Glomerular endothelial cell (primary cell): ENCODE measurements around the gene TSPAN4. TPM values are rescaled to one million over a fixed set of nuclear protein-coding genes. Genes with fewer than 3 reads are reported as not detected.

Experiments used
- DNase-seq: peaks from one replicate; pipeline ENCODE4 v3.0.0-alpha.2; 2011; ENCODE audit warnings: low read depth, low spot score; ENCODE audit errors: extremely low read depth
- total RNA-seq: library from RNA; depleted of rRNA; stranded (reverse); fragments of >200 nt; gene quantifications from 2 replicates; pipeline ENCODE4 v1.2.3, GENCODE V29; 2015

The TSPAN4 gene
- total RNA-seq, 1 donor from 2014 or later: 134 TPM

DNA sequence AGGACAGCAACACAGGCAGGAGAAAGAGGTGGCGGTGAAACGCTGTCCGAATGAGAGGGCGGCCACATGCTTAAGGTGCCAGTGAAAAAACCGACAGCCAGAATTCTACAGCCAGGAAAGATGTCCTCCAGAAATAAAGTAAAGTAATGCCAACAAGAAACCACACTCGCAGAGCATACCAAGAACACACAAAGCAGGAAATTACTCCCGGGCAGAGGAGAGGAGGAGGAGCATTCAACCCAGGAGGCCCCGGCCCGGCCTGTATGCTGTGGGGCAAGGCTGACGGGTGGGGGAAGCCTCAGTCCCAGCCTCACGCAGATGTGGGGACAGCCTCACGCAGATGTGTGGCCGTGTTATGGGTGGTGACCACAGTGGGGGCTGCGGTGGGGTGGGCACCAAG lies 39.9 kb downstream of the TSPAN4 start:
- DNase-seq: no peak

DNA sequence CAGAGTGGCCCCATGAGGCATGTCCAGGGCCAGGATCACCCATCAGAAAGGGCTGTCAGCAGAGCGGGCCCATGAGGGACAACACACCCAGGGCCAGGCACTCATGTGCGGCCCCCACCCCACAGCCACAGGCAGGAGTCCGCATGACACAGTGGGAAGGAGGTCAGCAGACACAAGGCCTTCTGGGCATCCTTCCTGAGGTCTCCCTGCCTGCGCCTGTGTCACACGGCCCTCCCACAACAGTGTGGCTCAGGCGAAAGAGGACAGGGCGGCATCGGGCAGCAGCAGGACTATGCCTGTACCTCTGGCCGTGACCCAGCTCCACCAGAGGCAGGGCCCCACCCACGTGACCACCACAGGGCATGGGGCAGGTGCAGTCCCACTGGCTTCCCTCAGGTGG lies 40.9 kb downstream of the TSPAN4 start:
- DNase-seq: no peak

DNA sequence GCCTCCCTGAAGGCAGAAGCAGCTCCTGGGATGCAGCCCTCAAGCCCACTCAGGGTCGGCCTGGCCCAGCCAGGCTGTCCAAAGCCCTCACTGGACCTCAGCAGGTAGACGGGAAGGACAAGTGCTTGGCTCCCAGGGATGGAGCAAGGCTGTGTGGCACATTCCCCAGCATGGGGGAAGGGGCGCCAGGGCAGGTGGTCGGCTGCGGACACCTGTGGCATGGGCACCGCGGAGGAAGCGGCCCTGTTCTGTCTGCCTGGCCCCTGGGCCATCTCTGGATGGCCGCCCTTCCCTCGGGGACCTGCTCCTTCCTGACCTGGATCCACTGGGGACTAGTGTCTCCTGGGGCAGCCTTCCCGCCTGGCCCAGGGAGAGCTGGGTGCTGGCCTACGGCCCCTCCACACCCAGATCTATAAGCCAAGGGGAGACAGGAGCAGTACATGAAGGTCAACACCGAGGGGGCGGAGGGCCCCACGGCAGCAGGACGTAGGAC lies 42.0 kb downstream of the TSPAN4 start:
- no peak for DNase-seq

DNA sequence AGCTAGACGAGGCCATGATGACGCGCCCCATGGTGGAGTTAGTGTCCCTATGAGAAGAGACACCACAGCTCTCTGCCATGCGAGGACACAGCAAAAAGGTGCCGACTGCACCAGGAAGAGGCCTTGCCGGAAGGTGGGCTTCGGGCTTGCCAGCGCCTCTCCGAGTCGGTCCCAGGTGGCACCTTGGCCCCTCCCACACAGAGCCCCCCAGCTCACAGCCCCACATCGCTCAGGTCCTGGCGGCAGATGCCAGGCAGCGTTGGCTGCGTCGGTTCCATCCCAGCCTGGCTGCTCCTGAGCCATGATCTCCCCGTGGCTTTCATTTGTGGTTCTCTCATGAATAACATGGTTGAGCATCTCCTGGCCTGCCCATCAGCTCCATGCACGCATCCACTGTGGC lies 43.9 kb downstream of the TSPAN4 start:
- DNase-seq: no peak

DNA sequence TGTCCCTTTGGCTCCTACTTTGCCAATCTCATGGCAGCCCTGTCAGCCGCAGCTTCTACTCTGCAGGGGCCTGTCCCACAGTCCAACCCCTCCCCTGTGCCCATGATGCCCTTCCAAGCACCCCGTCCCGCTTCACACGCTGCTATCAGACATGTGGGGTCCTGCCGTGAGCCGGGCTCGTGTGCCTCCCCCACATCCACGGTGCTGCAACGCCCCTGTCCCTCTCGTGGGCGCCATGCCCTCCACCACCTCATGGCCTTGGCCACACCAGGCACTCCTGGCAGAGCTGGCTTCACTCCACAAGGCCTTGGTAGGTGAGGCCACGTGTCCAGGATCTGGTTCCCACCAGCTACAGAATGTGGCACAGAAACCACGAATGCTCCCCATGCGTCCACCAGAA lies 44.9 kb downstream of the TSPAN4 start:
- DNase-seq: no peak

DNA sequence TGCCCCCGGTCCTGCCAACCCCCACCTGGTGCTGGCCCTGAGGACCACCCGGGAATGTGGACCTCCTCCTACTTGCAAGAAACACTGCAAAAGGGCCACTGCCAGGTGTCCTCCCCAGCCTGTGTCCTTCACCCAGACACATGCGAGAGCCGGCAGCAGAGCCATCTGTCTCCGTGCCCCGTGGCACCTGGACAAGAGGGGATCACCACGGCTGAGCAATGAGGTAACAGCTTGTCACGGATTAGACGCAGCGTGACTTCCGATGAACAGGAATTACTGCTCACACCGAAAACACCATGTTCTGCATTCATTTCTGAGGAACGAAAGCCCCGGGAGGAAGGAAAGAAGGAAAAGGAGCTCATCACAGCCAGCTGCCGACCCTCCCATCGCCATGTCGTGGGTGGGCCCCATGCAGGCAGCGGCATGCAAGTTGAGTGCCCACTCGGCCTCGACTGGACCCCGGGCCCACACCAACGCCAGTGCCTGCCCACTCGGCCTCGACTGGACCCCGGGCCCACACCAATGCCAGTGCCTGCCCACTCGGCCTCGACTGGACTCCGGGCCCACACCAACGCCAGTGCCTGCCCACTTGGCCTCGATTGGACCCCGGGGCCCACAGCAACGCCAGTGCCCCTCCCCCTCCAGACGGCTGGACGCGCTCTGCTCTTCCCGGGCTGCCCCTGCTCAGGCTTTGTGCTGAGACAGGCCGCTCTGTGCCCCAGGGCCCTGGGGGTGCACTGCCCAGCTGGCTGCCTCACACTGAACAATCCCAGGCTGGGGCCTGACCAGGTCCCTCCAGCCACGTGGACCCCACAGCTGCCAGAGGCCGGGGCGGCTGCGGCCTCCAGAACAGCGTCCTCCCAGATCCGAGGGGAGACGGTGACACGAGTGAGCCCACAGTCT lies 45.9 kb downstream of the TSPAN4 start:
- no peak for DNase-seq

DNA sequence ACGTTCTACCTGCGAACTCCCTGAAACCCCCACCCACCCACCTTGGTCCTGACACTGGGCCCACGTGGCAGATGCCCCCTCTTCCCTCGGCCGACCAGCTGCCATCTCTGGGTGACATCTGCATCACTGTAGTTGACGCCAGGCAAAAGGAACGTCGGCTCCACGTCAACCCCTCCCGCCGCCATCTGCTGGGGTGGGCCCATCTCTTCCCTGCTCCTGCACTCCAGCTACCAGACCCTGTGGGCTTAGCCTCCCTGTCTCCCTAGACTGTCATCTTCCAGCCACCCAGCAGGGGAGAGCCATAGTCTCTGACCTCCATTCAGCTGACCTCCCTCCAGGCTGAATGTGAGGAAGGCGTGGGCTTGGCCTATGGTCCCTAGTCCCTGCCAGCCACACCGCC lies 46.6 kb downstream of the TSPAN4 start:
- DNase-seq: no peak

DNA sequence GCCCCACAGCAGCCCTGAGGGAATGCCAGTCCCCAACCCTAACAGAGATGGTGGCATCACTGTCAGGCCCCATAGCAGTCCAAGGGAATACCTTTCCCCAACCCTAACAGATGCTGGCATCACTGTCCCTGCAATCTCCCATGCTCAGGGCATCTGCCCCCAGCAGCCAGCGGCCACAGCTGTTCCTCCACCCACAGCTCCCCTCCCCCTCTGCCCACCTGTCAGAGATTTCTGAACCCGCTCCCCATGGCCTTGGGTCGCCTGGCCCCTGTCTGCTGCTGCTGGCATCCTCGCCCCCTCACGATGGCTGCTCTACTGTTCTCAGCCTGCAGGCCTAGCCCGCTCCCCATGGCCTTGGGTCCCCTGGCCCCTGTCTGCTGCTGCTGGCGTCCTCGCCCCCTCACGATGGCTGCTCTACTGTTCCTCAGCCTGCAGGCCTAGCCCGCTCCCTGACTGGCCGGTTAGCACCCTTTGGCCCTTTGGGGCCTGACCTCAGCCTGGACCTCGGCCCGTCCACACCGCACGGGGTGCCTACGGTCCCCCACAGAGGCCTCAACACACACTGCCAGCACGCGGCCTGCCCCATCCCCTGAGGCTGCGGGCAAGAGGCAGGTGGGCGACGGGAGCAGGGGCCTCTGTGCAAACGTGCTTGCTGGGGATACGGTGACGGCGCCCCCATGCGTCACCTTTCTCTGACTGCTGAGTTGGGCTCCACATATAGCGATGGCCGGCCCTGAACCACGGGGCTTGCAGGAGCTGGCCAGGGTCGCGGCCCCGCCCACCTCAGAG lies 47.2 kb downstream of the TSPAN4 start:
- no peak for DNase-seq

DNA sequence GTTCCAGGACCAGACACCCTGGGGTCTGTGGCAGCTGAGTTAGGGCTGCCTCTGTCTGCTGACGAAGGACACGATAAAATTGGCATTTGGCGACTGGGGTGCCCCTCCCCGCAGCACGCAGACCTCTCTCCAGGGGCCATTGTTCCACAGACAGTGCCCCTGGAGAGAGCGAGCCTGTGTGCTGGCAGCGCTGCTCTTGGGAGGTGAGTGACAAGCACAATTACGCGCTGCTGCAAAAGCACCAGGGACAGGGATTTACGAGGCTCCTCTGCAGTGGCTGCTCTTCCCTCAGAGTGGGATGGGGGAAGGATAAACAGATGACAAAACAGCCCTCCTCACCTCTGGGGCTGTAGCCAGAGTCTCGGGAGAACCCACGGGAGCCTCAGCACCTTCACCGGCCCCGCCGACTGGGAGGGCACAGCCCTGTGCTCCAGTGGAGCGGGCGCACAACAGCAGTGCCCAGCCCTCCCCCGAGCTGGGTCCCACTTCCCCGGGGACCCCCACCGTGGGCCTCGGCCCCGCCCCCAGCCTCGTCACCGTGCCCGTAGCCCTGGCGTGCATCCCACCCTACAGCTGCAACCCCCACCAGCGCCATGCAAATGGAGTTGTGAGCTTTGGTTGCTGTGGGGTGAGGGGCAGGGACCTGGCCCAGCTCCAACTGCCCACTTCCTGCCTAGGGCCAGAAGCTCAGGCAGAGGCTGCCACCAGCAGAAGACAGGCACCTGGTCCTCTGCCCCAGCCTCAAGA lies 48.3 kb downstream of the TSPAN4 start:
- DNase-seq: no peak

DNA sequence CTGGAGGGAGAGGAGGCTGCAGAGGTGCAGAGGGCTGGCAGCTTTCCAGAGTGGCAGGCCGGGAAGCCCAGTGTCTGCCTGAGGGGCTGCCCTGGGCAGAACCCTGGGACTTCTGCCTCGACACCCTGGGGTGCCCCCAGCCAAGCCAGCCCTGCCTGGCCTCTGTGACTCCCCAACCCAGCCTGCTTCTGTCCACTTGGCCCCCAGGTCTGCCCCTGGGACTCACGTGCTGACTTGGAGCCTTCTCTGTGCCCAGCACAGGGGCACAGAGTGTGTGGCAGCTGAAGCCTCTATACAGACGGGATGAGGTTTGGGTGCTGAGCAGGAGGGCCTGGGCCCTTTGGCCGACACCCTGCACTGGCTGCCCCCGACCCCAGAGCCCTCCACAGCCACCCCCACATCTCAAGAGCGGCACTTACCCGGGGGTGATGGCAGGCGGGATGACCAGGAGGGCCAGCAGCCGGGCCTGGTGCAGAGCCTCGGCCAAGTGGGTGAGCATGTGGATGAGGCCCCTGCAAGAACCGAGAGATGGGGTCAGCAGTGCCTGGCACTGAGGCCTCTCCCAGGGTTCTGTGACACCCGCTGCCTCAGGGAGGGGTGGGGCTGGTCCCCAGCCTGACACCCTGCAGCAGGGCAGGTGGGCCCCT lies 50.5 kb downstream of the TSPAN4 start:
- no peak for DNase-seq

DNA sequence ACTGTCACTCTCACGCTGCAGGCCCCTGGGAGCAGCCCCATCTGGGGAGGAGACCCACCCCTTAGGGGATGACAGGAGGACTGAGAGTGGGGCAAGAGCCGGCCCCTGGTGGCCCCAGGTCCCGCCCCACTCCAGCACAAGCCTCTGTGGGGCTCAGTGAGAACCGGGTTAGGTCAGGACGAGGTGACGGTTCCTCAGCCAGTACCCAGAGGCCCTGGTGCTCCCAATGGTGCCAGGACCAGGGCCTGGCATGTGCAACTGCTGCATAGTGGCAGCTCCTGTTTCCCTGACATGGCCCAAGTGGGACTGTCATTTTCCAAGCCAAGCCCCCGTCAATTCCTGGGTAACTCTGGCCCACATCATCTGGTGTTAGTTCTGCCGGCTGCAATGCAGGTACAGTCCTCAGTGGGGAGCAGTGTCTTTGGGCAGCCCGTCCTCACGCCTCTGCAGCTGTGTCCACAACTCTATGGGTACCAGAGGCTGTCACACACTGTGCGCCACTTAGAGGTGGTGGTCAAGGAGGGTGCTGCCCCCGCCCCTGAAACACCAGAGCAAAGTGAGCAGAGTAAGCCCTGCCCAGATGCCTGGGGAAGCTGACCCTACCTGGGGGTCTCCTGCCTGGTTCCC lies 52.0 kb downstream of the TSPAN4 start:
- DNase-seq: no peak

DNA sequence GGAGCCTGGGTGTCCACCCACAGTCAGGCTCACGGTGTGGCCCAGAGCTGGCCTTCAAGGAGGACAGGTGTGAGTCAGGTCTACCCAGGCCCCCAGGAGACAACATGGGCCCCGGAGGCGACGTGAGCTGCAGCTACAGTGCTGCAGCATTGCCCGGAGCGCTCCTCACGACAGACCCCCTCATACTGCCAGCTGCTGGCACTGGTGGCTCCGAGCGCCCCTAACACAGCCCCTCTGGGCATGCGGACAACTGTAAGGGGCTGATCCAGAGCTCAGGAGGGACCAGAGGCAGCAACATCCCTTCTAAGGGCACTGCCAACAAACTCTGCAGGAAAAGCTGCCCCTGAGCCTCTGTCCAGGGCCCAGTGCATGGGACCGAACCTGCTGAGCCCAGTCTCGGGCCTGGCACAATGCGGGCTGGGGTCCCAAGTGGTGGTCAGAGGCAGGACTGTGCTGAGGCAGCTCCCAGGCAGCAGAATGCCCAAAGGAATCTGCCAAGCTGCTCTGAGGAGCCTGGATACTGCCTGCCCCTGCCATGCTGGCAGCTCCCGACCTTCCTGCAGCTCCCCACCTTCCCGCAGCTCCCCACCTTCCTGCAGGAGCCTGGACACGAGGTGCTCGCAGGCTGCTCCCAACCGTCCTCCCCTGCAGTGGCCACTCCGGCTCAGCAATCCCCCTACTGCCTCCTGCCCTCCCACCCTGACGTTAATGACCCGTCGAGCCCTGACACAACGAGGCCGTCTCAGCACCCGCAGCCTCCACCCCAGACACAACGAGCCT lies 52.9 kb downstream of the TSPAN4 start:
- no peak for DNase-seq

DNA sequence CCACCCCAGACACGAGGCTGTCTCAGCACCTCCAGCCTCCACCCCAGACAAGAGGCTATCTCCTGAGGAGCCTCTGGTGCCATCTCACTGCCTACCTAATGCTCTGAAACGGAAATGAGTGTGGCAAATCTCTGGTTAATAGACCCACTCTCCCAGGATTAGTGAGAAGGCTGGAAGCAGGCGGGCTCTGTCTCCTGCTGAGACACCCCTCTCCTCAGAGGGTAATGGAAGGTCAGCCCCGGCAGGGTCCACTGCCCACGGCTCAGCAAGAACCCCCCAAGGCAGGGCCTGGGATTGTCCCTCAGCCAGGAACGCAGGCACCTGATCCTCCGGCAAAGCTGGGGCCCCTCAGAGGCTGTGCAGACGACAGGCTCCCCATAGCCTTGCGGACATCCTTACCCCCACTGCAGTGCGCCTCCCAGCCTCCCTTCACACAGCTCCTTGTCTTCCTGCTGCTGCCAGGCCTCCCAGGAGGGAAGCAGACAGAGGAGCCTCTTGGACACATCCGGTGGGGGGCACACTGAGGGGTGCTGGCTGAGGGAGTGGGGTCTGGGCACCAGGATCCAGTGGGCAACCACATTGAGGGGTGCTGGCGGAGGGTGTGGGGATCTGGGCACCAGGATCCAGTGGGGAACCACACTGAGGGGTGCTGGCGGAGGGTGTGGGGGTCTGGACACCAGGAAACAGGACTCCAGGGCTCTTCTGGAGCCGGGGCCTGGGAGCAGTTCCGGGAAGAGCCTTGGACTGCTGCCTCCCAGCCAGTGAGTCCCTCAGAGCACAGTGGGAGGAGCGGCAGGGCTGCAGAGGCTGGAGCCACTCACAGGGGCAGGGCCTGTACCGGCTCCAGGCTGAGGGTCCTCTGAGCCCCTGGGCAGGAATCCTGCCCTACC lies 54.8 kb downstream of the TSPAN4 start:
- no peak for DNase-seq

DNA sequence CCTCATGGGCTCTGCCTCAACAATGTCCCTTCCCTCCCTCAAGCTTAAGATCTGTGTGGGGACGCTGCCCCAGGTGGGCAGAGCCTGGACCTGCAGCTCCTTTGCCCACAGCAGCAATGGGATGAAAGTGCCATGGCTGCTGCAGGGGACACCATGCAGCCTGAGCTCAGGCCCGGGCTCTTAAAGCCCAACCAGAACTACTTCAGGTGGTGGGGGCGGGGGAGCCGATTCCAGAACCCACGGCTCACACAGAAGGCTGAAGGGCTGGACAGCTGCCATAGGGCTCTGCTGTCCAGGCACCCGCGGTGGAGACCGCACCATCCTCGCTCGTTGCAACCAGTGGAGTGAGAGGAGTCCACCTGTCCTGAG lies 55.5 kb downstream of the TSPAN4 start:
- DNase-seq: no peak

DNA sequence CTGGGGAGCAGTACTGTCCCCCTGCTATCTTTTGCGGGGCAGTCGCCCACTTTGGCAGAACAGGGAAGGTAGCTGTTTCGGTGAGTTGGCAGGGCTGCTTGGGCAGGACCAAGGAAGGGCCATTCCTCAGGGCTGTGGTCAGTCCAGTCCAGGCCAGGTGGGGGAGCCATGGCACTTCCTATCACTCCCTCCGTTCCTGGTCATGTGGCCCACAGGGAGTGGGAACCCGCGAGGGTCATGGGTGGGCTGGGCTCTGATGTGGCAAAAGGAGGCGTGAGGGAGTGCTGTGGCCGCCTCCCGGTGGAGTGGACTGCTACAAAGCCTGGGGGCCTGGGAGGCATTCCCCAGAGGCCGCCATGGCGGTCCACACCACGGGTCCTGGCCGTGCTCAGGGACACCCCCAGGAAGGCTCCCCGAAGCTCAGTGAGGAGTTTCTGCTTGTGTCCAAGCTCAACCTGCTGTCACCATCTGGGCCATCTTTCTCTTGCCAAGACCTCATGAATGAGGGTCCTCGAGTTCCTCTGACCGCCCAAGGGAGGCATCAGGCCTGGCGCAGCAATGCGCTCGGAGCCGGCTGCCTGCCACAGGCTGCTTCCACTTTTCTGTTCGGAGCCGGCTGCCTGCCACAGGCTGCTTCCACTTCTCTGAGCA lies 56.0 kb downstream of the TSPAN4 start:
- no peak for DNase-seq

DNA sequence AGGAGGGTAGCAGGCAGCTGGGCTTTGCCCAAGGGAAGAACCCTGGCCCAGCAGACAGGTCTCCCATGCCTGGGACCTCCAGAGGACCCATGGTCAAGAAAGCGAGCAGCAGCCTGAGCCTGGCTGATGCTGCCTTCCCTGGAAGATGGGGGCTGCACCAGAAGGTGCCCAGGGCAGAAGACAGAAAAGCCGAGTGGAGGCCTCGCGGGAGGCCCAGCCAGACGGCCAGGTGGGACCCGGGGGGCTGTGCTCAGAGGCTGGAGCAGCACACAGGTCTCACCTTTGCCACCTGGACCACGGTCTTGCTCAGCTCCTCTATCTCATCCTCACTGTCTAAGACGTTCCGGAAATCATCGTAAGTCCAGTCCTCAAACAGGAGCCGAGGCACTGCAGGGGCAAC lies 57.1 kb downstream of the TSPAN4 start:
- DNase-seq: no peak

DNA sequence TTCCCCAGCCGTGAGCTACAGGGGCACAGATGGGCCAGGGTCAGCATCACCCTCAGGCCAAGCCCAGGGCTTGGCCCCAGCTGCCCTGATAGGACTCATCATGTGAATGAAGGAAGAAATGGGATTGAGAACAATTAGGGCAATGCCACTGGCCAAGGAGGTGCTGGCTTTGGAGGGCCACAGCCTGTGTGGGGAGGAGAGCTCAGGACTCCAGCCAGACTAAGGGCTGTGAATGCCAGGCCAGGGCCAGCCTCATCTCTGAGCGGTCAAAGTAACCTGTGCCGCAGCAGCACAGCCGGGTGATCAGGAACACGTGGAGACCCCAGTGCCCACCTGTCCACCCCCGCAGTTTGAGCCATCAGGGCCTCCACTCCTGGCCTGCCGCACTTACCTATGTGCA lies 57.9 kb downstream of the TSPAN4 start:
- DNase-seq: no peak

DNA sequence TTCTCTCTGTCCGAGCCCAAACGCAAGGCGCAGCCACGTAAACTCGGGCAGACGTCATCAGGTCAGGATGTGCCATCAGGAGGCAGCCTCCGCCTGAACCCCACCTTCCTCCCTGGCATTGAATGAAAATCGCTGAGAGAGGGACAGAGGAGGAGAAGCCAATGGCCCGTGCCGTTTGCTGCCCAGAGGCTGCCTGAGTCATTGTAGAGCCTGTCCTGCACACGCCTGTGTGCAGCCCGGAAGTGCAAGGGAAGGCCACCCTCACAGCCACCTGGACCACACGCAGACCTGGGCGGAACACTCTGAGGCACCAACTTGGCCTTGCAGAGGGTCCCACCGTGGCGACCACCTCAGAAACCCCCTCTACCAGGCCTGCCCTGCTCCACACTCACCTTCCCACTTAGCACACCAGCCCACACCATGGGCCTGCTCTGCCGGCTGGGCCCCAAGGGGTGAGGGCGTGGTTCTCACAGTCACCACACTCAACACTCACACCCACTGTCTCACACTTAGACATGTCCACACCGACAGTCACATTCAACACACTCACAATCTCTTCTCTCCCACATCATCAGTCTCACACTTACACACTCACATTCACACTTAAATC lies 58.9 kb downstream of the TSPAN4 start:
- DNase-seq: no peak
